HK-2 (cell line): ENCODE results near the gene GLB1L3.
"Not testable (repeated sequence)": the region's sequence is repeated elsewhere in the genome, so short reads cannot be mapped to it uniquely, and the experiment has no call there.

Experiments
- DNase-seq: peaks from one replicate; pipeline ENCODE4 v3.0.0-alpha.2; 2018; ENCODE audit not compliant: unreplicated experiment

The GLB1L3 gene

DNA sequence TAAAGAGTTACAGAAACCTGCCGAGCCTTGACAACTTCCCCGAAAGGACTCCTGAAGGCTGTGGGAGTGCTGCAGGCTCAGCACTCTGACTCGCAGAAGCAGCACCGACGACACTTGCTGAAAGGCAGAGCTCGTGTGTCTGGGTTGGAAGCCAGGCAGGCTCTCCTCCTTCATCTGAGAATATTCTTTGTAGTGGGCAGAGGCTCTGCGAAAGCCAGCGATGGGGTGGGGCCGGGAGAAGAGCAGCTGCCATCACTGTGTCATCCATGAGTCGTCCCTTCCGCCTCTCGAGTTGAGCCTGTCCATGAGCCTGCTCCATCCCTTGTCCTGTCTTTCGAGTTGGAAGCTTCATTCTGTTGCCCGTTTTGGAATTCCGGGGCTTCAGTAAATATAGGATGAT, 67.5 kb downstream of the GLB1L3 start:
- no peak for DNase-seq

DNA sequence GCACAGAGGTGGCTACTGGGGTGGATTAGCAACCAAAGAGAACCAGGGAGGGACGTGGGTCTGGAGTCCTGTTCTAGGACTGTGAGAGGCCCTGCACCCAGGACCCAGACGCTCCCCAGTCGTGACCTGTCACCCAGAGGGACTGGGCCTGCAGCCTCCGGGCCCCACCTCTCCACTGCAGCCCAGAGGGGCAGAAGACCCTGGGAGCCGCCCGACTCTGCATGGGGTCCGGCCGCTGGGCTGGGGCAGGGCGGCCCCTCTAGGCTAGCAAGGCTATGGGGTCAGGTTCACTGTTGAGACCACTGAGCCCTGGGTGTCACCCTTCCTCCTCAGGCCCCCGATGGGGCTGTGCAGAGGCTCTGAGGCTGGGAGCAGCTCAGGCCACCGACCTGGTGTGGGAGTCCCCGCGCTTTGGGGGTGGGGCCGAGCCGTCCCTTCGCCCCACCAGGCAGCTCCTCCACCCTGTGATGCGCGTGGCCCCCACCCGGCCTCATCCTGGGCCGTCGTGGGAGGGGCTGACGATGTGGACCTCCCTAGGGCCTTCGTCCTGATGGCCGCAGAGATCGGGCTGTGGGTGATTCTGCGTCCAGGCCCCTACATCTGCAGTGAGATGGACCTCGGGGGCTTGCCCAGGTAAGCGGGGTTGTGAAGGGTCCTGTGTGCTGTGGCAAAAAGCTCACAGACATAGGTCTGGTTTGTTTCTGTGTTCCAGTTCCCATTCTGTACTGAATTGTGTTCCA, 68.5 kb downstream of the GLB1L3 start:
- not testable (repeated sequence) for DNase-seq

- no peak for DNase-seq
These were observed 69.0 kb downstream of the GLB1L3 start for GRCh38 chr11:134345237-134345550.

DNA sequence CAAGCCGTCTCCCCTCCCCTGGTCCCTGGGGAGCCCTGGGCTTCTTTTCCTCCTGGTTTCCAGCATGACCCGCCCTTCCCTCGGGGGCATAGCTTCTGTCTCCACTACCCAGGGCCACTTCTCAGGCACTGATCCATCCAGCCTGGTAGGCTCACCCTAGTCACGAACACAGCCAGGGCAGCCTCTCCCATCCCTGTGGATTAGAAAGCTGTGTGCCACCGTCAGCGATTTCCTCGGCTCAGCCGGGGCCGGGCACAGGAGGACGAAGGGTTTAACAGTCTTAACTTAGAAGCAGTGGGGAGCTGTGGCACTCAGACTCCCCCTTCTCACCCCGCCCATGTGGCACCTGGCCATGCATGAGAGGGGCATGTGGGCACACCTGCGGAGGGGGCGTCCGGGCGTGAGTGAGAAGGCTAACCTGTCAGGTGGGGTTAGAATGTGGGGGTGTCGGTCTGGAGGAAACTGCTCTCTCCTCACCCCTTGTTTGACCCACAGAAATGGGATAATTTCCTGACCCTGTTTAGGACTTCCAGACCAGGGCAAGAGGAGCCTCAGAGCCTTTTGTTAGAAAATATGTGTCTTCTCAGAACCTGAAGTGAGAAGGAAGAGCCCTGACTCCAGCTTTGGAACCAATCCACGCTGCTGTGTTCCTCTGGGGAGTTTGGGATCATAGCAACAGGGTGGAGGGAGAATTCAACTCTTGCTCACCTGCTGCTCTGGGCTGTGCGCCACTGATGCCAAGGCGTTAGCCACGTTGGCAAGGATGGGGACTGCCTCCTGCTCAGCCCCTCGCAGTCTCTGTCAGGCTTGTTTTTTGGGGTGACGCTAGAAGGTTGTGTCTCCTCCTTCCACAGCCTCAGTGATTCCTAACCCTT, 70.2 kb downstream of the GLB1L3 start:
- no peak for DNase-seq

- DNase-seq = no peak
These were observed 70.8 kb downstream of the GLB1L3 start for GRCh38 chr11:134346976-134347350.

GRCh38 chr11:134347441-134347840, 71.3 kb downstream of the GLB1L3 start:
- DNase-seq = no peak

DNA sequence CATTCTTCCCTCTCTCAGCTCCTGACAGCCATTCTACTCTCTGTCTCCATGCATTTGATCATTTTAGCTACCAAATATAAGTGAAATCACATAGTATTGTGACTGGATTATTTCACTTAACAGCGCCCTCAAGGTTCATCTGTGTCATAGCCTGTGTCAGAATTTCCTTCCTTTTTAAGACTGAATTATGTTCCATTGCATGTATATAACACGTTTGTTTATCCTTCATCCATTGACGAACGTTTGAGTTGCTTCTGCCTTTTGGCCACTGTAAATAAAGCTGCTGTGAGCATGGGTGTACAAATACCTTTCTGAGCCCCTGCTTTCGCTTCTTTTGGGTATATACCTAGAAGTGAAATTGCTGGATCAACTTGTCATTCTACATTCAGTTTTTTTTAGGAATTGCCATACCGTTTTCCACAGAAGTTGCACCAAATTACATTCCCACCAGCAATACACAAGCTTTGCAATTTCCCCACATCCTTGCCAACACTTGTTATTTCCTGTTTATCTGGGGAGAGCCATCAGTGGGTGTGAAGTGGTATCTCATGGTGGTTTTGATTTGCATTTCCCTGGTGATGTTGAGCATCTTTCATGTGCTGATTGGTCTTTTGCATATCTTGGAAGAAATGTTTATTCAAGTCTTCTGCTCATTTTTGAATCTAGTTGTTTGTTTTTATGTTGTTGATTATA, 73.1 kb downstream of the GLB1L3 start:
- no peak for DNase-seq

DNA sequence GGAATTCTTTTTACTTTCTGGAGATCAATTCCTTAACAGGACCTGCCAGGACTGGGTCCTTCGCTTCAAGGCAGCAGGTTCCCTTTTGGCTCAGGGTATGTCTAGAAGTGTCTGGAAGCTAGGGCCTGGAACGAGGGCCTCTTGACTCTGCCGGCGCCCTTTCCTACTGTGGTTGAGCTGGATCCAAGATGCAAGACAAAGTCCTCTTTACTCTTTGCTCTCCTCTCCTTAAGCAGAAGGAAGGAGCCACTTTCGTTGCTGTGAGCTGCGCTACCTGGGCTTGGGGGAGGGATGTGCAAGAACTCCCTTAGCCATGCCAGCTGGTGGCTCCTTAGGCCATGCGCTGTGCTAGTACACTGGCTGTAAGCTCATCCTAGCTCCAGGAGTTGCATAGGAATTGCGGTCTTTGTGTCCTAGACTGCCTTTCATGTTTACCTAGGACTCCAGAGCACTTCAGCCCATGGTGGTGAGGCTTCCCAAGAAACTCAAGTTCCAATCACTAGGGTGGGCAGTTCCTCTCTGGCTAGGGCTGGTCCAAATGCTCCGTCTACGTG, 73.7 kb downstream of the GLB1L3 start:
- DNase-seq = no peak

DNA sequence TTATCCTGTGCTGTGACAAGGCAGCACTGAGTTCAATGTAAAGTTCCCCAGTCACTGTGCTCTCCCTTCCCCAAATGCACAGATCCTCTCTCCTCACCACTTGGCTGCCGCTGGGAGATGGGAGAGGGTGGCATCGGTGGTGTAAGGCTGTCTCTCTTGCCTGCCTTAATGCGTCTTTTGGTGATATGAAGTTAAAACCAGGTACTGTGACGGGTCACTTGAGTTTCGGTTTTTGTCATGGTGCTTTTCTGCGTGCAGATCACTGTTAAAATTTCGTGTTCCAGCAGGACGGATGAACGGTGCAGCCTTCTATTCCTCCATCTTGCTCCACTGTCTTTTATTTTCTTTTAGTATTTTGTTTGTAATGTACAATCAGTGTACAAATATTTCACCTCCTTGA, 74.2 kb downstream of the GLB1L3 start:
- DNase-seq = no peak

DNA sequence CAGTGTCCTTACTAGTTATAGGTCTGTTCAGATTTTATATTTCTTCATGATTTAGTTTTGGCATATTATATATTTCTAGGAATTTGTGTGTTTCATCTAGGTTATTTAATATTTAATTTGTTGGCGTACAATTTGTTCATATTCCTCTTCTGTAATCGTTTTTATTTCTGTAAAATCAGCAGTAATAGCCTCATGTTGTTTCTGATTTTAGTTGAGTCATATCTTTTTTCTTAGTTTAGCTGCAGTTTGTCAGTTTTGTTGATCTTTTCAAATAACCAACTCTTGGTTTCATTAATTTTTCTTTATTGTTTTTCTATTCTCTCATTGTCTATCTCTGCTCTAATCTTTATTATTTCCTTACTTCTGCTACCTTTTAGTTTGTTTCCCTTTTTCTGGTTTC, 75.9 kb downstream of the GLB1L3 start:
- DNase-seq = no peak

GRCh38 chr11:134355136-134355535, 79.0 kb downstream of the GLB1L3 start:
- no peak for DNase-seq

DNA sequence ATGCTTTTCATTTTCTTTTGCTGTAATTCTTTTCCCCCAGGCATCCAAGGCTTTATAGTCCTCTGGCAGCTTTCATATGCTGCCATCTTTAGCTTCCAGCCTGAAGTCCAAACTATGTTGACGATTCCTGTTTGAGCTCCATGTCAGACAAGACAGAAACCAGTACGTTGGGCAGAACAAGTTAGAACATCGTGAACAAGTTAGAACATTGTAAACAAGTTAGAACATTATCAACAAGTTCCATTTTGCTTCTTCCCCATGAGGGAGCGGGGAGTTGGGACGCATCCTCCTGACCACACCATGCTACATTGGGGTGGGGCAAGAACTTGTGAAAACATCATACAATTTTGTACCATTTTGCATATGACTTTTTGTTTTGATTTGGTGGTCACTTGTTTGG, 79.5 kb downstream of the GLB1L3 start:
- no peak for DNase-seq

DNA sequence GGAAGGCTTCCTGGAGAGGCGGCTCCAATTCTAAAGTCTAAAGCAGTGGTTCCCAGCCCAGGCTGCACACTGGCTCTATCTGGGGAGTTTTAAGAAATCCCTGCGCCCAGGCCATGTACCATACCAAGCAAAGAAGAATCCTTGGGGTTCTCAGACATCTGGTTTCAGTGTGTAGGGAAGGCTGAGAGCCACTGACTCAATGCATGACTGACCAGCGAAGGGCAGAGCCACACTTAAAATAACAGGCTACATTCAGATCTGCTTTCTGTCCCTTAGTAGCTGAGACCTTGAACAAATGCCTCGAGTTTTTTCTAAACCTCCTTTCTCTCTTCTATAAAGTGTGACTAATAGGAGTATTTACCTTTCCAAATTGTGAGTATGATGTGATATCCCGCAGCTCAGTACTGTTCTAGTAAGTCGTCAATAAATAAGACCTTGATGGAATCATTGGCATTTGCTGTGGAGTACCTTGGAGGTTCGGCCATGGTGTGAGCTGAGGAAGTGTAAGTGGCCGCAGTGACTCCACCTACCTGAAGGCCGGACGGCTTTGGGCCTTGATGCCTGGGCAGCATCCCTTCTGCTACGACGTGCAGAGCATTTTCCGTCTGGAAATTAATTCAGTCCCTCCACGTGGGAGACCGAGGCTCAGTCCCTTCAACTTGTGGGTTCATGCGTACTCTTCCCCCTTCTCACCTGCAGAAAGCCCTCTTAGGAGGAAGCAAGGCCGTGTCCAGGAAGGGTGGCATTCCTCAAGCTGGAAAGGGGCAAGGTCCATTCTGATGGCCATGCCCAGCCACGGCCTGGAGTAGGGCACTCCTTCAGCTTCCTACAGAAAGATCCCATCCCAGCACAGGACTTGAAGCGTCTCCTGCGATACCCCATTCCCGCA, 80.7 kb downstream of the GLB1L3 start:
- DNase-seq = no peak

GRCh38 chr11:134357545-134357839, 81.3 kb downstream of the GLB1L3 start:
- no peak for DNase-seq

DNA sequence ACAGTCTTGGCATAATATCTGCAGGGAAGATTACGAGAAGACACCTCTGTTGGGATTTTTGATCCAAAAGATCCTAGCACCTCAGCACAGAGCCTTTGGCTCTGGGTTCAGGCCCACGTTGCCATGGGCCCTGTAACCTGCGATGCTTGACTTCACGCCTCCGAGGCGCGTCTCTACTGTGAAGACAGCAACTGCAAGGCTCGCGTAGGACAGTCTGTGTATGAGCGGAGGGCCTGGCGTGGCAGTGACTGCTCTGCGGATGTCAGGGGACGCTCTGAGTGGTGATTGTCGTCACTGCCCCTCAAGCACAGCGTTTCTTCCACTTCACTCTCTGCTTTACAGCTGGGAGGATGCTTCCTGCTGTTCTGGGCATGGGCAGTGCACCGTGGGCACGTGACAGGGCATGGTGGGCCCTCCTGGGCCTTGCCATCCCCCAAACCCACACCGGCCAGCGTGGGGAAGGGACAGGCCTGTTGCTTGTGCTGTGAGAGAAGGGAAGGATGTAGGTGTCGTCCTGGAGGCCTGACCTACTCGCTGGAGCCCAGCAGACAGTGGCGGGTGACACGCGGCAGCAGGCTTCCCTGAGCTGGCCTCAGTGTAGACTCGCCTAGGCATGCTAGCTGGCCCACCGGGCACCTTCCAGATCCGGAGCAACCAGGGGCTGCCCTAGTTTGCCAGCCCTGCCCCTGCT, 82.1 kb downstream of the GLB1L3 start:
- DNase-seq = no peak

DNA sequence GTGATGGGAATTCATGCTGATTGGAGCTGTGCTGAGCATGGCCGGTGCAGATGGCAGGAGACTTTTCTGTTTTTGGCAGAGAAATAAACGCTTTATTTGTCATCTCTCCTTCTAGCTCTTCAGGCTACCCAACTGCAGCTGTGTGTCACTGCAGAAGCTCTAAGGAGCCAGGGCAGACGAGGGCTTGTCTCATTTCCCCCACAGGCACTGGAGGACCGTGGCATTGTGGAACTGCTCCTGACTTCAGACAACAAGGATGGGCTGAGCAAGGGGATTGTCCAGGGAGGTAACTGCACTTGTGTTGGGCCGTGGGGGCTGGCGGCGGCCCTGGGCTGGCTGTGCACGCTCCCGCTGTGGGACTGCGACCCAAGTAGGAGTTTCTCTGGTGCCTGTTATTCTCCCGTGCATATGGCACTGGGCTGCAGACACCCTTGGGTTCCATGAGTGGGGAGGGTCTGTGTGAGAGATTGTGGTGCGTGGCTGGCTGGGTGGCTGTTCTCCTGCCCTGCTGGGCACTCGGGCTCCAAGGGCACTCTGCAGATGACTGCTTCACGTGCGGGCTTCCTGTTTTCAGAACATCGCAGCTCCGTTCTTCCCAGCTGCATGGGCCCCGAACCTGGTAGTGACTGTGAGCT, 82.8 kb downstream of the GLB1L3 start:
- DNase-seq = no peak

GRCh38 chr11:134359646-134360045, 83.5 kb downstream of the GLB1L3 start:
- no peak for DNase-seq

- peak; percentile 74 for DNase-seq
These were observed 84.1 kb downstream of the GLB1L3 start for GRCh38 chr11:134360050-134360835.

- no peak for DNase-seq
These were observed 85.5 kb downstream of the GLB1L3 start for GRCh38 chr11:134361661-134362060.
